NT2/D1 (cell line): ENCODE results near the gene JMJD8.

Experiments used
- SUZ12 ChIP-seq: IDR thresholded peaks from 2 replicates; pipeline ENCODE4 v1.6.1; 2011; ENCODE audit not compliant: insufficient read length, insufficient read depth; ENCODE audit errors: extremely low read depth
- YY1 ChIP-seq: IDR thresholded peaks from 2 replicates; pipeline ENCODE4 v1.6.1; 2011; ENCODE audit not compliant: insufficient read length, insufficient read depth
- ZNF274 ChIP-seq: IDR thresholded peaks from 2 replicates; pipeline ENCODE4 v1.6.1; 2011; ENCODE audit warnings: mild to moderate bottlenecking, low read depth, low read length

DNA sequence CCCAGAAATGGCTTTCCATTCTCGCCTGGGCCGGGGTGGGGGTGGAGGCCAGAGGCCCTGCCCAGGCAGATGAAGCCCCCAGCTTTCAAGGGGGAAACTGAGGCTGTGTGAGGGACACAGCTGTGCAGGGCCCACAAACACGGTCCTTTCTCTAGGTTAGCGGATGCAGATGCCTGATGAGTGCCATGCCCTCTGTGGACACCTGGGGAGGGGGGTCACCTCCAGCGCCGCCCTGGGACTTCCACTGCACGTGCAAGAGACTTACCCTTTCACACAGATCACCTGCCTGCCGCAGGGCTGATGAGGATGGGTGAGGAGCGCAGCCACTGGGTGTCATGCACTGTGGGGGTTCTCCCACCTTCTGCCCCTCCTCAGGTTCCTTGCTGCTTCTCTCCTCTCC is 34.3 kb upstream of the JMJD8 start:
- no peak for TF ChIP-seq YY1
- TF ChIP-seq ZNF274: no peak
- no peak for TF ChIP-seq SUZ12
